GM12801 (cell line): ENCODE measurements around the gene NPHP4.

Source experiments
- CTCF ChIP-seq: IDR thresholded peaks from one replicate; pipeline ENCODE4 v1.5.1; 2011; ENCODE audit warnings: control low read depth; ENCODE audit not compliant: insufficient read length; ENCODE audit errors: extremely low read depth

NPHP4 gene

GRCh38 chr1:5910276-5910620 is 82.0 kb downstream of the NPHP4 start:
- TF ChIP-seq CTCF, result no peak

DNA sequence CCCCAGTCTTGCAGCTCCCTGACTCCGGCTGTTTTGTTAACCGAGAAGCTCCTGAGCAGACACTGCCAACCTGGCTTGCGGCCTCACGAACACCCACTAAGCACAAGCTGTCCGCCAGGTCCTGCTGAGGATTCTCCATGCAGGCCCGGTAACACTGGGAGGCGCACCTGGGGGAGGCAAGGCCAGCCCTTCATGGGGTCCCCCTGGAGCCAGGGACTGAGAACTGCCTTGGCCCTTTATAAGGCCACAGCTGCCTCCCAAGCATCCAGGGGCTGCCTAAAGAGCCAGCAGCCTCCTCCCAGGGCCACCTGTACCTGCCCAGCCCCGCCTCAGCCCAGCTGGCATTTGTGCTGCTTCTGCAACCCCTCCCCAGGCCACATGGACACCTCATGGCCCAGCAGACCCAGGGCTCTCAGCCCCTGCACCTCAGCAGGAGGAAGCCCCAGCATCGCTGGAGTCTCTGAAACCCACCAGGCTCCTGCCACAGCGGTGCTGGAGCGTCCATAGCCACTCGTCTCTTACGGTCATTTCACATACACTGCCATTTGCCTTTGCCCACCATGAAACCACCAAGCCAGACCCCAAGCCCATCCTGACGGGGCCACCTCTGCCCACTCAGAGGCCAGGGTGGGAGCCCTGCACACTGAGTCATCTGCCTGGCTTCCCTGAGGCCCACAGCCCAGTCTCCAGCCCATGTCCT is 82.5 kb downstream of the NPHP4 start:
- no peak for TF ChIP-seq CTCF

DNA sequence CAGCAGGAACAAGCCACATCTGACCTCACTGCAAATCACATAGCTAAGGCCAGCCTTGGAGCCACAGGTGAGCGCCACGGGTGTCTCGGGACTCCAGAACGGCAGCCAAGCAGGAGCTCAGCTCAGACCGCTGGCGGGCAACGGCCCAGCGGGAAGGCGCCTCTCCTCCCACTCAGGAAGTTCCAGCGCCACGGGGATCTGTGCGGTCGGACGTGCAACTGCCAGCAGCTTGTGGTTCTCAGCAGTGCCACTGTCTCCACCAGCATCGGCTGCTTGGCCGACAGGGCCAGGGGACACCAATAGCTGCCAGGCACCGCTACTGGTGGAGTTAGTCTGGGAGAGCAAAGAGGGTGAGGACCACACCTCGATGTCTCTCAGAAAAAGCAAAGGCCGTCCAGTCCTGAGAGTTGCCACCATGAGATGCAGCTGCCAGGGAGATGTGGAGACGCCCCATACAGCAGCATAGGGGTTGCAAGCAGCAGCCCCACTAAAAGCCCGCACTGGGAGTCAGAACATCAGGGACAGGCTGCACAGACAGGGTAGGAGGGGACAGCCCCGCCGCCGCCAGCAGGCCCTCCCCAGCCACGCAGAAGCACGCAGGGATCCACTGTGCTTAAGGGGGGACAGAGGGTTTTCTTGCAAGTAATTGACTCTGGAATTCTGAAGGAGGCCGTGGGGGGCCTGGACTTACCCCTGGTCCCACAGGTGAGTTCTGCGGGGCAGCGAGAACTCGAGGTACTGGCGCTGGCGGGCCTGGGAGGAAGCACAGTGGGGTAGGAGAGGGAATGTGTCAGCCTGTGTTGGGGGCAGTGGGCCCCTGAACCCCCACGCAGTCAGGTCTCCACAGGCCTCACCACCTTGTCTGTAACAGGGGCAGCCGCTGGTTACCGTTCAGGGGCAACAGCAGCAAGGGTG is 83.5 kb downstream of the NPHP4 start:
- no peak for TF ChIP-seq CTCF

DNA sequence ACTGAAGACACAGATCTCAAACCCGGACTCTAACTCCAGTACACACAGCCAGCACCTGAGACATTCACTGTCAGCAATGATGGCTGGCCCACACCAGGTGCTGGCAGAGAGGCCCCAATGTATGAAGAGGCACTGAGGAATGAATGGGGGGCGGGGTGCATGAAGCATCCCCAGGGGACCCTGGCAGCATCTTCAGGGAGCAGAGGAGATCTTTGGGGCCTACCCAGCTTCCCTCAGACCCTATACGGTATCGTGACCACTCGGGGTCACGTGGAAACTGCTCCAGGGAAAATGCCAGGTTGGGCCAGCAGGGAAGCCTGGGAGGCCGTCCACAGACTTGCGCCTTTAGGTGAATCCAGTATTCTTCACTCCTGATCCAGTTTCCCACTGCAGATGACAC is 84.3 kb downstream of the NPHP4 start:
- no peak for TF ChIP-seq CTCF

GRCh38 chr1:5907386-5907785 is 84.8 kb downstream of the NPHP4 start:
- TF ChIP-seq CTCF, result no peak

DNA sequence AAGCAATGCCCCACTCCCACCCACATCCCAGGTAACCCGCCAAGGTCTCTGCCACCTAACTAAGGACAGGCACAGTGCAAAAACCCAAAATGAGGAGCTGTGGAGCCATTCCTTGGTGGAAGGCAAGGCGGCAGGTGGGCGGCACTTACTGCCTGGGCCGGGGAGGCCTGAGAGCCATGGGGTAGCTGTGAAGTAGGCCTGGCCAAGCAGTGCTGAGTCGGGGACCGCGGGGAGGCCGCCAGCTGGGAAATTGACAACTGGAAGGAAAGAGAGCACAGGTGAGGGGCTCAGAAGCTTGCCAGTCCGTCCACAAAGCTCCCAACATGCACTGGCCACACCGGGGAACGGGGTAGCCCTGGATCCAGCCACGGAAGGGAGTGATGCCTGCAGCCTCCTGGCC is 85.3 kb downstream of the NPHP4 start:
- TF ChIP-seq CTCF, result no peak

GRCh38 chr1:5906116-5906515 is 86.1 kb downstream of the NPHP4 start:
- TF ChIP-seq CTCF, result no peak
